Measurements from ENCODE around the gene ZNF662. TPM values are rescaled to one million over a fixed set of nuclear protein-coding genes. Genes with fewer than 3 reads are reported as not detected.
"Not testable (repeated sequence)": the region's sequence is repeated elsewhere in the genome, so short reads cannot be mapped to it uniquely, and the experiment has no call there.

The ZNF662 gene
- total RNA-seq, 1 experiment from 2014 or later = 13.4 TPM

GRCh38 chr3:42880601-42881451 lies 25.1 kb upstream of the ZNF662 start:
- ChIA-PET POLR2A (no interaction called here), CTCF (interaction anchor here (0.6 to 2.6 kb wide), 4 partner anchors 9 to 52 kb away, joined by 3 to 17 read pairs (median 6); no protein-coding TSS in a partner anchor)
- Mint-ChIP-seq H3K27ac (ENCODE audit: unreplicated experiment) (peak overlapping the region; percentile 16), H3K4me1 (ENCODE audit: low read depth, unreplicated experiment) (peaks cover 5% of the 10 kb centered on the region), H3K27me3 (ENCODE audit: insufficient read depth, unreplicated experiment) (no peaks in the 10 kb centered on the region), H3K36me3 (ENCODE audit: insufficient read depth, unreplicated experiment) (no peaks in the 10 kb centered on the region), H3K9me3 (ENCODE audit: unreplicated experiment) (no peaks in the 10 kb centered on the region), H3K4me3 (ENCODE audit: unreplicated experiment) (peak overlapping the region; percentile 73)
- Histone ChIP-seq H3K9me3 (no peaks in the 10 kb centered on the region), H3K27me3 (replicated peaks; ENCODE audit: control insufficient read depth, insufficient read depth, low read length) (no peaks in the 10 kb centered on the region), H3K4me3 (ENCODE audit: low read depth, low read length) (peak overlapping the region; percentile 58), H3K36me3 (ENCODE audit: control insufficient read depth, insufficient read depth, low read length) (no peaks in the 10 kb centered on the region), H3K4me1 (peaks cover 5% of the 10 kb centered on the region; the same call in 1 of the 2 replicates)
- BruUV-seq (replicated peaks) = no TSS peak
- TF ChIP-seq CTCF (IDR thresholded peaks at IDR 0.05; ENCODE audit: insufficient read depth in 1 of 2, low read depth in 1 of 2, low read length in 1 of 2, severe bottlenecking in 1 of 2, unreplicated experiment in 1 of 2) = peak; percentile 89 to 90
- peak; percentile 84 to 85 for DNase-seq
- intact Hi-C loops (cut with micrococcal nuclease; ENCODE audit: unreplicated experiment) = loop anchor here (1.0 to 2.0 kb wide), 3 partner anchors 42 to 100 kb away; no protein-coding TSS in a partner anchor

- H3K27ac Mint-ChIP-seq (ENCODE audit: unreplicated experiment); DNase-seq; H3K9me3 Mint-ChIP-seq (ENCODE audit: unreplicated experiment); H3K36me3 Mint-ChIP-seq (ENCODE audit: insufficient read depth, unreplicated experiment); H3K27me3 ChIP-seq (replicated peaks; ENCODE audit: control insufficient read depth, insufficient read depth, low read length); H3K9me3 ChIP-seq; H3K4me3 Mint-ChIP-seq (ENCODE audit: unreplicated experiment); H3K4me3 ChIP-seq (ENCODE audit: low read depth, low read length); H3K4me1 Mint-ChIP-seq (ENCODE audit: low read depth, unreplicated experiment); H3K36me3 ChIP-seq (ENCODE audit: control insufficient read depth, insufficient read depth, low read length); intact Hi-C loops (cut with micrococcal nuclease; ENCODE audit: unreplicated experiment); BruUV-seq (replicated peaks); POLR2A ChIA-PET; H3K27me3 Mint-ChIP-seq (ENCODE audit: insufficient read depth, unreplicated experiment); H3K4me1 ChIP-seq: not testable (repeated sequence)
- CTCF ChIA-PET = interaction anchor here (2.6 kb wide), 1 partner anchor 53 kb away, joined by 17 read pairs; no protein-coding TSS in a partner anchor
Measured at GRCh38 chr3:42883251-42883930, 22.6 kb upstream of the ZNF662 start.

- Mint-ChIP-seq H3K27ac (ENCODE audit: unreplicated experiment) (no peak overlapping the region), H3K4me3 (ENCODE audit: unreplicated experiment) (no peak overlapping the region), H3K9me3 (ENCODE audit: unreplicated experiment) (no peaks in the 10 kb centered on the region), H3K27me3 (ENCODE audit: insufficient read depth, unreplicated experiment) (no peaks in the 10 kb centered on the region), H3K4me1 (ENCODE audit: low read depth, unreplicated experiment) (peaks cover 5% of the 10 kb centered on the region), H3K36me3 (ENCODE audit: insufficient read depth, unreplicated experiment) (no peaks in the 10 kb centered on the region)
- DNase-seq = no peak
- Histone ChIP-seq H3K4me3 (ENCODE audit: low read depth, low read length) (no peak overlapping the region), H3K4me1 (peaks cover 5% of the 10 kb centered on the region; the same call in 1 of the 2 replicates), H3K27me3 (replicated peaks; ENCODE audit: control insufficient read depth, insufficient read depth, low read length) (no peaks in the 10 kb centered on the region), H3K9me3 (no peaks in the 10 kb centered on the region), H3K36me3 (ENCODE audit: control insufficient read depth, insufficient read depth, low read length) (no peaks in the 10 kb centered on the region)
- no TSS peak for BruUV-seq (replicated peaks)
- TF ChIP-seq CTCF (IDR thresholded peaks at IDR 0.05; ENCODE audit: insufficient read depth in 1 of 2, low read depth in 1 of 2, low read length in 1 of 2, severe bottlenecking in 1 of 2, unreplicated experiment in 1 of 2) = no peak
- ChIA-PET POLR2A (no interaction called here), CTCF (no interaction called here)
- intact Hi-C loops (cut with micrococcal nuclease; ENCODE audit: unreplicated experiment) = no loop called here
Measured at GRCh38 chr3:42884324-42884723, 21.6 kb upstream of the ZNF662 start.
